Keratinocyte (primary cell): ENCODE data around the gene SSBP2. TPM values are rescaled to one million over a fixed set of nuclear protein-coding genes. Genes with fewer than 3 reads are reported as not detected.

Experiments used
- DNase-seq: peaks from one replicate; pipeline ENCODE4 v3.0.0-alpha.2; 2011; ENCODE audit warnings: low read depth, missing footprints, low spot score
- FAIRE-seq: peaks from 2 replicates; lab custom pipeline; 2011; peaks lifted over from hg19 to GRCh38; lab: Jason Lieb, UNC
- H2AFZ ChIP-seq: 2 replicates; pipeline ENCODE4 v1.6.0; 2012; ENCODE audit warnings: low read length, control low read depth, inconsistent platforms; ENCODE audit not compliant: control insufficient read depth
- H3K27ac ChIP-seq: 2 replicates; pipeline ENCODE4 v1.5.1; 2011; ENCODE audit warnings: low read length; ENCODE audit not compliant: control insufficient read depth, insufficient read depth
- H3K27me3 ChIP-seq: 3 replicates; pipeline ENCODE4 v1.6.0; 2011; ENCODE audit warnings: low read length; ENCODE audit not compliant: control insufficient read depth, insufficient read depth; ENCODE audit errors: extremely low read depth
- H3K36me3 ChIP-seq, 2 experiments: 2 replicates in 1 of 2; 3 replicates in 1 of 2; pipeline ENCODE4 v1.5.1; 2011; ENCODE audit warnings: low read length in 2 of 2, mild to moderate bottlenecking in 1 of 2; ENCODE audit not compliant: control insufficient read depth in 2 of 2, insufficient read depth in 2 of 2; ENCODE audit errors: extremely low read depth in 1 of 2
- H3K4me1 ChIP-seq: 3 replicates; pipeline ENCODE4 v1.5.1; 2011; ENCODE audit warnings: low read length; ENCODE audit not compliant: control insufficient read depth, insufficient read depth; ENCODE audit errors: extremely low read depth
- H3K4me2 ChIP-seq: 3 replicates; pipeline ENCODE4 v1.6.0; 2011; ENCODE audit warnings: low read depth, low read length; ENCODE audit not compliant: control insufficient read depth, insufficient read depth; ENCODE audit errors: extremely low read depth
- H3K4me3 ChIP-seq, 3 experiments: fragments of 200-600 bp in 1 of 3; sonication (generic) in 1 of 3; 2 replicates in 2 of 3; 3 replicates in 1 of 3; pipeline ENCODE4 v1.5.1; 2011 to 2016; ENCODE audit warnings: low read length in 3 of 3, mild to moderate bottlenecking in 3 of 3, control low read depth in 2 of 3, inconsistent platforms in 1 of 3, low read depth in 1 of 3, mixed read lengths in 1 of 3, mixed run types in 1 of 3, moderate library complexity in 1 of 3; ENCODE audit not compliant: control insufficient read depth in 2 of 3, insufficient read depth in 2 of 3; ENCODE audit errors: extremely low read depth in 1 of 3
- H3K79me2 ChIP-seq: 2 replicates; pipeline ENCODE4 v1.6.0; 2012; ENCODE audit warnings: low read length; ENCODE audit not compliant: control insufficient read depth, insufficient read depth
- H3K9ac ChIP-seq: 3 replicates; pipeline ENCODE4 v1.6.0; 2011; ENCODE audit warnings: low read length; ENCODE audit not compliant: control insufficient read depth, insufficient read depth; ENCODE audit errors: extremely low read depth
- H3K9me1 ChIP-seq: 3 replicates; pipeline ENCODE4 v1.6.0; 2011; ENCODE audit warnings: low read length; ENCODE audit not compliant: control insufficient read depth, insufficient read depth; ENCODE audit errors: extremely low read depth
- H3K9me3 ChIP-seq: 2 replicates; pipeline ENCODE4 v1.5.1; 2012; ENCODE audit warnings: low read depth, low read length; ENCODE audit not compliant: control insufficient read depth
- H4K20me1 ChIP-seq: 3 replicates; pipeline ENCODE4 v1.6.0; 2011; ENCODE audit warnings: low read length; ENCODE audit not compliant: control insufficient read depth, insufficient read depth; ENCODE audit errors: extremely low read depth
- EZH2 ChIP-seq: IDR thresholded peaks from one replicate; pipeline ENCODE4 v1.6.1; 2012; ENCODE audit warnings: inconsistent platforms, mild to moderate bottlenecking, low read length, moderate library complexity
- dilution Hi-C: fragments of 300-500 bp; cut with MboI; formaldehyde crosslinking; loops from one replicate; pipeline ENCODE4 v1.7.0; 2020; ENCODE audit warnings: low sequenced_read_pairs; ENCODE audit not compliant: extremely low pct_ligation_motif_present
- polyA plus RNA-seq, 5 experiments: library from polyadenylated mRNA; depleted of rRNA in 3 of 5; stranded (reverse) in 3 of 5; stranded (forward) in 1 of 5; unstranded in 1 of 5; fragments of >200 nt; gene quantifications; 1 replicate in 1 of 5; 2 replicates in 3 of 5; 3 replicates in 1 of 5; pipeline versions ENCODE4 v1.2.1 to v1.2.3, GENCODE V29; 2011 to 2012; ENCODE audit warnings: missing spikeins in 2 of 5, low read depth in 1 of 5, low replicate concordance in 1 of 5
- TF ChIP-seq, protein P1 (sequence below), 3 experiments: IDR thresholded peaks in 1 of 3; conservative IDR thresholded peaks in 1 of 3; optimal IDR thresholded peaks in 1 of 3; 2 replicates in 2 of 3; 3 replicates in 1 of 3; pipeline versions ENCODE3 to v1.5.1; 2011; ENCODE audit warnings: low read length in 3 of 3, mild to moderate bottlenecking in 3 of 3, moderate library complexity in 2 of 3, control low read depth in 1 of 3, inconsistent platforms in 1 of 3; ENCODE audit not compliant: insufficient read depth in 2 of 3; ENCODE audit errors: extremely low read depth in 1 of 3

The SSBP2 gene
- polyA plus RNA-seq, 1 donor (not counting 4 experiments of a cell fraction or from before 2014, with no cell fraction given) = 14.6 TPM

DNA sequence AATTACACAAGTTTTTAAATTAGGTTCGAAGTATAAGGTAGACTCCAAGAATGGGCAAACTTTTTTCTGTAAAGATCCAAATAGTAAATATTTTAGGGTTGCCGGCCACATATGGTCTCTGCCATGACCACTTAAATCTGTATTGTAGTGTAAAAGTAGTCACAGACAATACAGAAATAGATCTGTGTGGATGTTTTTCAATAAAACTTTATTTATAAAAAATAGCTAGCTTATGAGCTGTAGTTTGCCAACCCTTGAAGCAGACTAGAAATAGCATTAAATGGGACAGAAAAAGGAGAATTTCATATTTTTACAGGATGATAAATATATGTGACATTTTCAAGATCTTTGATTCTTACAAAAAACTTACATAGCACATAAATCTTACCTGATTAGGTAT, 262.0 kb downstream of the SSBP2 start:
- H3K4me1 ChIP-seq = no peaks in the 10 kb centered on the region
- dilution Hi-C loops = no loop called here
- H3K79me2 ChIP-seq = no peaks in the 10 kb centered on the region
- H2AFZ ChIP-seq = no peak overlapping the region
- H3K27me3 ChIP-seq = no peaks in the 10 kb centered on the region
- H4K20me1 ChIP-seq = no peaks in the 10 kb centered on the region
- FAIRE-seq (no peak), DNase-seq (no peak)
- H3K9me3 ChIP-seq = no peaks in the 10 kb centered on the region
- no peak overlapping the region for H3K27ac ChIP-seq
- TF ChIP-seq, protein P1, sequence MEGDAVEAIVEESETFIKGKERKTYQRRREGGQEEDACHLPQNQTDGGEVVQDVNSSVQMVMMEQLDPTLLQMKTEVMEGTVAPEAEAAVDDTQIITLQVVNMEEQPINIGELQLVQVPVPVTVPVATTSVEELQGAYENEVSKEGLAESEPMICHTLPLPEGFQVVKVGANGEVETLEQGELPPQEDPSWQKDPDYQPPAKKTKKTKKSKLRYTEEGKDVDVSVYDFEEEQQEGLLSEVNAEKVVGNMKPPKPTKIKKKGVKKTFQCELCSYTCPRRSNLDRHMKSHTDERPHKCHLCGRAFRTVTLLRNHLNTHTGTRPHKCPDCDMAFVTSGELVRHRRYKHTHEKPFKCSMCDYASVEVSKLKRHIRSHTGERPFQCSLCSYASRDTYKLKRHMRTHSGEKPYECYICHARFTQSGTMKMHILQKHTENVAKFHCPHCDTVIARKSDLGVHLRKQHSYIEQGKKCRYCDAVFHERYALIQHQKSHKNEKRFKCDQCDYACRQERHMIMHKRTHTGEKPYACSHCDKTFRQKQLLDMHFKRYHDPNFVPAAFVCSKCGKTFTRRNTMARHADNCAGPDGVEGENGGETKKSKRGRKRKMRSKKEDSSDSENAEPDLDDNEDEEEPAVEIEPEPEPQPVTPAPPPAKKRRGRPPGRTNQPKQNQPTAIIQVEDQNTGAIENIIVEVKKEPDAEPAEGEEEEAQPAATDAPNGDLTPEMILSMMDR (optimal IDR thresholded peaks at IDR 0.05 in 1 of 3, IDR thresholded peaks at IDR 0.05 in 1 of 3, conservative IDR thresholded peaks at IDR 0.05 in 1 of 3; ENCODE audit: extremely low read depth in 1 of 3, insufficient read depth in 2 of 3, low read length in 3 of 3) = no peak
- no peak for TF ChIP-seq EZH2
- H3K4me2 ChIP-seq = no peak overlapping the region
- no peaks in the 10 kb centered on the region for H3K9me1 ChIP-seq
- no peak overlapping the region for H3K9ac ChIP-seq
- no peak overlapping the region for H3K4me3 ChIP-seq
- no peaks in the 10 kb centered on the region for H3K36me3 ChIP-seq

GRCh38 chr5:81486711-81487110, 264.2 kb downstream of the SSBP2 start:
- H3K4me1 ChIP-seq = no peaks in the 10 kb centered on the region
- dilution Hi-C loops = no loop called here

More at GRCh38 chr5:81486711-81487110, 264.2 kb downstream of the SSBP2 start:
- no peaks in the 10 kb centered on the region for H3K27me3 ChIP-seq
- no peaks in the 10 kb centered on the region for H3K9me3 ChIP-seq
- no peaks in the 10 kb centered on the region for H4K20me1 ChIP-seq
- H3K79me2 ChIP-seq = no peaks in the 10 kb centered on the region
- no peaks in the 10 kb centered on the region for H3K36me3 ChIP-seq
- no peaks in the 10 kb centered on the region for H3K9me1 ChIP-seq
- TF ChIP-seq EZH2 = no peak
- TF ChIP-seq, protein P1 (optimal IDR thresholded peaks at IDR 0.05 in 1 of 3, IDR thresholded peaks at IDR 0.05 in 1 of 3, conservative IDR thresholded peaks at IDR 0.05 in 1 of 3; ENCODE audit: extremely low read depth in 1 of 3, insufficient read depth in 2 of 3, low read length in 3 of 3) = no peak
- H3K9ac ChIP-seq = no peak overlapping the region
- H2AFZ ChIP-seq = no peak overlapping the region
- FAIRE-seq (no peak), DNase-seq (no peak)
- no peak overlapping the region for H3K4me3 ChIP-seq
- no peak overlapping the region for H3K27ac ChIP-seq
- H3K4me2 ChIP-seq = no peak overlapping the region
